NCI-H69 (cell line): ENCODE data around the gene ZC3H12A.

ENCODE experiments used
- DNase-seq: peaks from one replicate; lab custom pipeline; 2025; lab: John Stamatoyannopoulos, UW

Gene ZC3H12A

GRCh38 chr1:37474046-37474696 lies at the start of gene ZC3H12A:
TSS of gene ZC3H12A (plus strand) at chr1:37474580. CDS start at chr1:37475497, 917 bp downstream.
- DNase-seq = peak; percentile 90

DNA sequence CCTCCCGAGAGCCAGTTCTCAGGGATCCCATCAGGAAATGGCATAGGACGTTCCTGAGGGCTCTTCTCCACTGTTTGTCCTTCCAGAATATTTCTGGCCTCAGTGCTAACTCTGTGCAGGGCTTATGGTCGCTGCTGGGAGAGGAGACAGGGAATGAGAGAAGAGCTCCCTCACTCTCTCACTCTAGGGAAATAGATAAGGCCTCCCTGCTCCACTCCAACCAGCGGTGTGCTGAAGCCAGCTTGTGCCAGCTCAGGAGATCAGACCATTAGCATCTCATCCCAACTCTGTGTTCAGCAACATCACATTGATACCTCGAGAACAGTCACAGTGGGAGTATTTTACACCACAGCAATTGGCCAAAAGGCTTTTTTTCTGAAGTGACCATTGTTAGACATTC lies 49.2 kb upstream of the ZC3H12A start:
- DNase-seq = no peak

DNA sequence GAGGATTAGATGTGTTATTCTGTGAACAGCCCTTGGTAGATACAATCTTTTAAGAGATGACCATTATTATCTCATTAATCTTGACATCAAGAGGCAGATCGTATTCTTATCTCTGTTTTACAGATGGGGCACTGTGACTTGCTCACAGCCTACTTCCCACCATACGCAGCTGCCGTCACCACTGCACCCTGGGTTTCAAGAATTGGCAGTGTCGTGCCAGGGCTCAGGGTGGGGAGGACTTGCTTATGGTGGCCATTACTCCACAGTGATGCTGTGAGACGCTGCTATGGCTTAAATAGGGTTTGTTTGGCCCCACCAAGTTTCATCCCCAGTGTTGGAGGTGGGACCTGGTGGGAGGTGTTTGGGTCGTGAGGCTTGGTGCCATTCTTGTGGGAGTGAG lies 45.4 kb upstream of the ZC3H12A start:
- DNase-seq = no peak

- DNase-seq = peak; percentile 44
These were observed 44.0 kb upstream of the ZC3H12A start for GRCh38 chr1:37430103-37430985.

GRCh38 chr1:37432716-37433115 lies 41.7 kb upstream of the ZC3H12A start:
- DNase-seq = no peak

- peak; percentile 43 for DNase-seq
These were observed 41.2 kb upstream of the ZC3H12A start for GRCh38 chr1:37433171-37433570.

DNA sequence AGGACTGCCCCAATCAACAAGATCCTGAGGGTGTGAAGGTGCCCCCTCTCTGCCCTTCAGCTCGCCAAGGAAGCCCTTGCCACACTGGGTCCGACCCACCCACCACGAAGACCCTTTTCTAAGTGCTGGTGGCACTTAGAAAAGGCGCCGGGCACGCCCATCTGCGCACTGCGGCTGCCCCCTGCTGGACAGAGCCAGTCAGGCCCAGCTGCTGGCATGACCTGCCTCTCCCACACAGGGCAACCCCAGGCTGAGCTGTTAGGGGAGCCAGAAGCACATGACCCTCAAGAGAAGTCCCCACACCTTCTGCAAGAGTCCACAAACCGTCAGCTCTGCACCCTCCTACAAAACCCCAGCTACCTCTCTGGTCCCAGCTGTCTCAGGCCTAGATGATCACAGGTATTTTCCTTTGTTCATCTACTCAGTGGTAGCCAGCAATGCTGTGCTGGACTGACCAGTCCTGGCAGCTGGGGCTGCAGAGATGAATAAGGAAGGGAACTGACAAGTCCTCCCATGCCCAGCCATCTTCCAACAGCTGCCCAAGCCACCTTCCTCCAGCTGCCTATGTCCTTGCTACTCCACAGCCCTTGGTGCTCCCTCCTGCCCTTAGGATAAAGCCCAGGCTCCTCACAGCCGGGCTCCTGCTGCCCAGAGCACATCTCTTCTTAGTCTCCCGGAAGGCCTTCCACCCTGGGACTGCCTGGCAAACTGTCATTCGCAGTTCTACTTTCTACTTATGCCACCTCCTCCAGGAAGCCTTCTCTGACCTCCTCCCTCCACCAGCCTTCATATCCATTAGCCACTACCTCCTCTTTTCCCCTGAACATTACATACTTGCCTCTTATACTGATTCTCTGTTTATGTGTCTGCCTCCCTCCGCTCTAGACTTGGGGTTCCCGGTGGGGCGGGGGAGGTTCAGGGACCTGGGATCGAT lies 39.8 kb upstream of the ZC3H12A start:
- DNase-seq = peak; percentile 70

DNA sequence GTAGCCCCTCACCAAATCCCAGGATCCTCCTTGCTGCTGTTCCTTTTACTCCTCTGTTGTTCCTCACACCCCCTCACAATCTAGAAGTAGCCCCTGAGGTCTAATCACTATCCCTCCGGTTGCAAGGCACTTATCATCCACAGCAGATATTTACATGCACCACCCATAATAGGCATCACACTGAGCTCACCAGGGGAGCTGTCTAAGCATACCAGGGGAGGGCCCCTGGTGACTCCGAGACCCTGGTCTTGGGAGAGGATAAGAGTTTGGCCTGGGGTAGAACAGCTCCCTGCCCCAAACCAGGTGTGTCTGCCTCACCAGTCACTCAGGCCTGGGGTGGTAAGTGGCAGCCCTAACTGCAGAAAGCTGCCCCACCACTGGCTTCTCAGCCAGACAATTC lies 37.3 kb upstream of the ZC3H12A start:
- DNase-seq = peak; percentile 52

- DNase-seq = peak; percentile 30
These were observed 36.1 kb upstream of the ZC3H12A start for GRCh38 chr1:37438037-37438868.

GRCh38 chr1:37438869-37439343 lies 35.5 kb upstream of the ZC3H12A start:
- peak; percentile 97 for DNase-seq

DNA sequence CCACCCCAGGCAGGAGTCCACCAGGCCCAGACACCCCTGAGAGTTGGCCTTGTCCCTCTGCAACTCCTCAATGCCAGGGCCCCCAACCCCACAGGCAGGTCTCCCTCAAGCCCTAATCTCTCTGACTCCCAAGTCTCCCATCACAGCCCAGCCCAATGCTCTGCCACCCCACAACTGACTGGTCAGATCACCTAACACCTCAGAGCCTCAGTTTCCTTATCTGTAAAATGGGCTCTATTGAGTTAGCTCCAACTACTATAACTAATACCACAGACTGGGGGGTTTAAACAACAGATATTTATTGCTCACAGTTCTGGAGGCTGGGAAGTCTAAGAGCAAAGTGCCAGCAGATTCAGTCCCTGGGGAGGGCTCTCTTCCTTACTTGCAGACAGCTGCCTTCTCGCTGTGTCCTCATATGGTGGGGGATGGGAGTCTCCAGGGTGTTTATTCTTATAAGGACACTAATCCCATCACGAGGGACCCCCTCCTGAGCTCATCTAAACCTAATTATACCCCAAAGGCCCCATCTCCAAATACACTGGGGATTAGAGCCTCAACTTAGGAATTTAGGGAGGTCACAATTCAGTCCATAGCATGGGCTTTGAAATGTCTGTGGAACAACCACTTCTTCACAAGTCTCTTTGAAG lies 34.9 kb upstream of the ZC3H12A start:
- peak; percentile 57 for DNase-seq

GRCh38 chr1:37441490-37441889 lies 32.9 kb upstream of the ZC3H12A start:
- no peak for DNase-seq

DNA sequence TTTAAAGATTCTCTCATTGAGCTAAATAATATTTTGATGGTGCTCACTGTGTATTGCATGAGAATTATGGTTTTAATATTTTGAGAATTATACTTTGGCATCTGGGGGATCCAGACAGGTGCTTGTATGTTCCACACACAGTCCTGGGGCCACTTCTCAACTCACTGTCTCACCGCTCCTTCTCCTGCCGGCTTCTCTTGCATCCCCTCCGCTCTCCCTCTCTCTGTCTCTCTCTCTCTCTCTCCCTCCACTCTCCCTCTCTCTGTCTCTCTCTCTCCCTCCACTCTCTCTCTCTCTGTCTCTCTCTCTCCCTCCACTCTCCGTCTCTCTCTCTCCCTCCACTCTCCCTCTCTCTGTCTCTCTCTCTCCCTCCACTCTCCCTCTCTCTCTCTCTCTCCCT lies 32.2 kb upstream of the ZC3H12A start:
- no peak for DNase-seq

GRCh38 chr1:37442644-37443043 lies 31.7 kb upstream of the ZC3H12A start:
- no peak for DNase-seq

DNA sequence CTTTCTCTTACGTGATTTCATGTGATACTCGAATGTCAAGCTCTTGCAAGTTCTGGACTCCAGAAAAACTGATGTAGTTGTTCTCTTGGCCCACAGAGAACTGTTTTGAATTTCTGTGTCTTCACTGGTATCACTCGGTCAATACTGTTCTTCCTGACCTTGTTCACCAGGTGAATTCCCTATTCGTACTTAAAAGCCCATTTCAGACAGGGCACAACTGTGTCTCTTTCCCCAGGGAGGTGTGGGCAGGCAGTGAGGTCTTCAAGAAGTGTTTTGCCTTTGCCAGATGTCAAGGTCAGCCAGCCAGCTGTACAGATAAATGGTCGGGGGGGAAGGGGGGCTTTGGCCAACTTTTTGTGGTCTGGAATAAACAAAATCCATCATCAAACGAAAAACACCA lies 27.5 kb upstream of the ZC3H12A start:
- DNase-seq = no peak

- DNase-seq = peak; percentile 13
These were observed 26.2 kb upstream of the ZC3H12A start for GRCh38 chr1:37448185-37448584.

DNA sequence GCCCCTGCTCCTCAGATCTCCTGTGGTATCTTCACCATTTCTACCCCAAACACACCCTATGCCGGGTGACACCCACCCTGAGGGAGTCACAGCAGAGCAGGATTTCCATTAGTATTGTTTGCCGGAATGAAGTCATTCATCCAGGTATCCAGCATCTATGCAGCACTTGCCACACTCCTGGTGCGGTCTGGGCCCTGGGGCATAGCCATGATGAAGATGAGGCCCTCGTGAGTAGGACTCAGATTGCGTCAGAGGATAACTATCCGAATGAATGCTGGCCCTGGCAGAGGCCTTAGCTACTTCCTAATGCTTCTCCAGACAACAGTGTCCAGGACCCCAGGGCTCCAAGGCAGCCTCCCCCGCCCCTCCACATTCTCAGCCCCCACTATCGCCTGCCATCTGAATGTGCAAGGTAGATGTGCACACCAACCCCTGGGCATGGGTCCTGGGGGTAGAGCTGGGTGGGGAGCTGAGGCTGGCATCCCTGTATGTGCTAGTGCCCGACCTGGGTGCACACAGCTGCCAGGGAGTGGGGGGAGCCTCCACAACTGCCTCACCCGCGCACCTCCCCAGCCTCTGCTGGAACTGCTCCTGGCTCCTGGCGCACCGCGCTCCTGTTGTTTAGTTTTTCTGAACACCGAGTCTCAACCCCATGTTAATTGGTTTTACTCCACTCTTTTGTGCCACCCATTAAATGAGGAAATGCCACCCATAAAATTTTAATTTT lies 25.5 kb upstream of the ZC3H12A start:
- peak; percentile 50 for DNase-seq

DNA sequence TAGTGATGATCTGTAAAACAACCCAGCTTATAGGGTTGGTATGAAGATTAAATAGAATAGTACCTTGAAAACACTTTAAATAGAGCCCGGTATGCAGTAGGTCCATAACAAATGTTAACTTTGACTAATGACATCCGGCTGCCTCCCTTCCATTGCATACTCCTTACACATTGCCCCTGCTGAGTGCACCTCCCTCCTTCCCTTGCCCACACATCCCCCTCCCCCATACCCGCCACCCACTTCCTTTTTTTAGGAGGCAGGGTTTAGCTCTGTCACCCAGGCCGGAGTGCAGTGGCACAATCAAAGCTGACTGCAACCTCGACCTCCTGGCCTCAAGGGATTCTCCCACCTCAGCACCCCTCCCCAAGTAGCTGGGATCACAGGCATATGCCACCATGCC lies 24.4 kb upstream of the ZC3H12A start:
- peak; percentile 11 for DNase-seq

GRCh38 chr1:37452416-37452815 lies 22.0 kb upstream of the ZC3H12A start:
- no peak for DNase-seq

- DNase-seq = no peak
These were observed 20.7 kb upstream of the ZC3H12A start for GRCh38 chr1:37453647-37454046.
